ENCODE results near the gene CHAD.
"Not testable (repeated sequence)": the region's sequence is repeated elsewhere in the genome, so short reads cannot be mapped to it uniquely, and the experiment has no call there.

CHAD gene

GRCh38 chr17:50495217-50495823 is 26.6 kb upstream of the CHAD start:
- DNase-seq (ENCODE audit: low read depth) = no peak

- no peak for DNase-seq (ENCODE audit: low read depth)
Observed at GRCh38 chr17:50493744-50494143, 25.1 kb upstream of the CHAD start.

GRCh38 chr17:50492214-50492613 is 23.5 kb upstream of the CHAD start:
- no peak for DNase-seq (ENCODE audit: low read depth)

- no peak for DNase-seq (ENCODE audit: low read depth)
Observed at GRCh38 chr17:50491505-50491904, 22.8 kb upstream of the CHAD start.

GRCh38 chr17:50488880-50489279 is 20.2 kb upstream of the CHAD start:
- no peak for DNase-seq (ENCODE audit: low read depth)

- no peak for DNase-seq (ENCODE audit: low read depth)
Observed at GRCh38 chr17:50487213-50488096, 18.8 kb upstream of the CHAD start.

GRCh38 chr17:50484386-50485155 is 15.9 kb upstream of the CHAD start:
- DNase-seq (ENCODE audit: low read depth) = no peak

- no peak for DNase-seq (ENCODE audit: low read depth)
Observed at GRCh38 chr17:50483266-50483665, 14.6 kb upstream of the CHAD start.

GRCh38 chr17:50482516-50482915 is 13.8 kb upstream of the CHAD start:
- DNase-seq (ENCODE audit: low read depth) = peak; percentile 96

- no peak for DNase-seq (ENCODE audit: low read depth)
Observed at GRCh38 chr17:50482110-50482509, 13.4 kb upstream of the CHAD start.

GRCh38 chr17:50481648-50482047 is 13.0 kb upstream of the CHAD start:
- DNase-seq (ENCODE audit: low read depth) = no peak

GRCh38 chr17:50480854-50481490 is 12.3 kb upstream of the CHAD start:
- no peak for DNase-seq (ENCODE audit: low read depth)

- DNase-seq (ENCODE audit: low read depth) = no peak
Observed at GRCh38 chr17:50480142-50480764, 11.6 kb upstream of the CHAD start.

GRCh38 chr17:50479522-50480141 is 11.0 kb upstream of the CHAD start:
- DNase-seq (ENCODE audit: low read depth) = peak; percentile 76

GRCh38 chr17:50478391-50479381 is 10.0 kb upstream of the CHAD start, which contains the start of gene RSAD1:
Gene RSAD1, plus strand, starts transcription at chr17:50478860. Its CDS starts 25 bp downstream, at chr17:50478885.
- DNase-seq (ENCODE audit: low read depth) = peak; percentile 89

GRCh38 chr17:50477976-50478375 is 9.3 kb upstream of the CHAD start:
- DNase-seq (ENCODE audit: low read depth) = no peak

GRCh38 chr17:50476545-50477315 is 8.1 kb upstream of the CHAD start:
- DNase-seq (ENCODE audit: low read depth) = no peak

- DNase-seq (ENCODE audit: low read depth) = not testable (repeated sequence)
Observed at GRCh38 chr17:50475775-50476544, 7.3 kb upstream of the CHAD start.
